Kidney (tissue), 14 donors: ENCODE data around the gene SORBS1. TPM values are rescaled to one million over a fixed set of nuclear protein-coding genes. Genes with fewer than 3 reads are reported as not detected.
A peak's percentile ranks its signal among the peaks of the same experiment; 100 is the strongest.

Source experiments
- DNase-seq, 5 donors: peaks; one replicate each; pipeline ENCODE4 v3.0.0-alpha.2; 2013 to 2020
- FAIRE-seq: peaks from 2 replicates; lab custom pipeline; 2012; peaks lifted over from hg19 to GRCh38; lab: Jason Lieb, UNC
- H3K27ac ChIP-seq, 2 donors: one replicate each; pipeline ENCODE4 v1.7.0; 2013; ENCODE audit warnings: low read depth in 2 of 2, low read length in 2 of 2, inconsistent platforms in 1 of 2
- H3K27me3 ChIP-seq: one replicate; pipeline ENCODE4 v1.7.1; 2013; ENCODE audit warnings: low read length, inconsistent platforms; ENCODE audit not compliant: control insufficient read depth, insufficient read depth
- H3K36me3 ChIP-seq, 3 donors: one replicate each; pipeline versions ENCODE4 v1.7.0 to v1.7.1; 2013; ENCODE audit warnings: low read length in 3 of 3, control low read depth in 1 of 3, inconsistent platforms in 1 of 3; ENCODE audit not compliant: insufficient read depth in 3 of 3, control insufficient read depth in 2 of 3
- H3K4me1 ChIP-seq, 3 donors: one replicate each; pipeline versions ENCODE4 v1.7.0 to v1.7.1; 2013; ENCODE audit warnings: low read length in 3 of 3, inconsistent platforms in 1 of 3, low read depth in 1 of 3; ENCODE audit not compliant: control insufficient read depth in 2 of 3, insufficient read depth in 2 of 3
- H3K4me3 ChIP-seq, 3 donors: one replicate each; pipeline versions ENCODE4 v1.7.0 to v1.8.1; 2013; ENCODE audit warnings: low read length in 3 of 3, control low read depth in 1 of 3, inconsistent platforms in 1 of 3
- H3K9ac ChIP-seq, 3 donors: one replicate each; pipeline versions ENCODE4 v1.7.0 to v1.7.1; 2013; ENCODE audit warnings: low read length in 3 of 3, control low read depth in 1 of 3, inconsistent platforms in 1 of 3
- H3K9me3 ChIP-seq, 3 donors: one replicate each; pipeline versions ENCODE4 v1.7.0 to v1.7.1; 2013; ENCODE audit warnings: low read length in 3 of 3, control low read depth in 1 of 3, inconsistent platforms in 1 of 3; ENCODE audit not compliant: control insufficient read depth in 2 of 3, insufficient read depth in 1 of 3
- intact Hi-C: fragments of 100-400 bp; cut with DNase I; formaldehyde crosslinking; loops from one replicate; pipeline ENCODE4 v1.11.1; 2022
- polyA plus RNA-seq: library from polyadenylated mRNA; stranded (reverse); fragments of 350-450 nt; fragmentation: Illumina TruSeq; extraction: RNeasy Lipid Tissue Mini Kit (QIAGEN cat#74804); gene quantifications from one replicate; pipeline ENCODE4 v1.2.3, GENCODE V29; 2014; ENCODE audit warnings: low read depth, low replicate concordance; ENCODE audit not compliant: insufficient read depth
- total RNA-seq: library from RNA; stranded (reverse); fragmentation: NEBNext Ultra II Directional; extraction: Animal tissue kit (Norgen Biotek cat#: 25700); gene quantifications from one replicate; pipeline ENCODE4 v1.2.1, GENCODE V29; 2021
- TF ChIP-seq, protein P1 (sequence below): IDR thresholded peaks from 3 replicates; pipeline ENCODE4 v1.5.1; 2012; ENCODE audit warnings: mild to moderate bottlenecking, moderate library complexity, borderline replicate concordance; ENCODE audit not compliant: insufficient read depth; ENCODE audit errors: extremely low read depth
- donor health status: control.
- donor health status: control.
- donor health status: control.
- donor health status: control.
- donor health status: control.
- donor health status: DM: yes; HTN: yes; CAD: no.
- donor health status: Normal renal cell carcinoma (clear cell type).

SORBS1 gene
- total and polyA plus RNA-seq, 2 donors from 2014 or later: 12.2 to 91.7 TPM

DNA sequence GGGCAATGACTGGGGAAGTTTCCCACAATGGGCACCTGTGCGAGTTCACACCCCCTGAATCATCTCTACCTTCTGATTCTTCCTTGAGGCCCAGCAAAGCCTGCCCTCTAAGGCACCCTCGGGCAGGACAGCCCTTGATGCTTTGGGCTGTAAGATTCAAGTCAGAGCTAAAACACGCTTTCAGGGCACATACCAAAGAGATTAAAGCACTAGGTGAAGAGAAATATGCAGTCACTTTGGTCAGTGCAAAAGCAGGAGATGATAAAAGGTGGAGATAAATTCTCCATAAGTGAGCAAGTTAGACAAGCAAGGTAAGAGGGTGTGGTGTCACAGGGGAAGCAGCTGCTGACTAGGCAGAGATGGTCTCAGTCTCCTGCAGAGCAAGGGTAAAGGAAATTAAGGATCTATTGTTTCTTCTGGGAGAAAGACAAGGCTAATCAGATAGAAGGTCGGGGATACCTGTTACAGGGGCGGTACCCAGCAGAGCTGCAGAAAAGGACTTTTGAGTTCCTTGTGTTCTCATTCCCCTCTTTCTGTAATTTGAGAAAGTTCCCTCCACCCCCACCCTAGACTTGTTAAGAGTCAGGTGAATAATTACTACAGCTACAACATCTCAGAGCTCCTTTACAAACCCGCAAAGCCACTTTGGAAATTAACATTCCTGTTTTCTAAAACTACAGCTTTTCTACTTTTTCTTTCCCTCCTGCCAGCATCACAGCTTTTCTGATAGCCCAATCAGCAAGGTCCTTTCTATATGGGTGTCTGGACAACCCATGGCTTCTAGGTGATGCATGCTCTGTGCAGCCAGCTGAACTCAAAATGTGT lies 296.7 kb downstream of the SORBS1 start:
- Histone ChIP-seq H3K27ac (no peak overlapping the region), H3K9me3 (no peaks in the 10 kb centered on the region), H3K9ac (no peak overlapping the region), H3K4me3 (no peak overlapping the region), H3K36me3 (peaks cover 0 to 6% (median 6%) of the 10 kb centered on the region in 3 donors), H3K4me1 (peaks cover 0 to 5% (median 0%) of the 10 kb centered on the region in 3 donors), H3K27me3 (no peaks in the 10 kb centered on the region)
- no peak for FAIRE-seq
- TF ChIP-seq, protein P1, sequence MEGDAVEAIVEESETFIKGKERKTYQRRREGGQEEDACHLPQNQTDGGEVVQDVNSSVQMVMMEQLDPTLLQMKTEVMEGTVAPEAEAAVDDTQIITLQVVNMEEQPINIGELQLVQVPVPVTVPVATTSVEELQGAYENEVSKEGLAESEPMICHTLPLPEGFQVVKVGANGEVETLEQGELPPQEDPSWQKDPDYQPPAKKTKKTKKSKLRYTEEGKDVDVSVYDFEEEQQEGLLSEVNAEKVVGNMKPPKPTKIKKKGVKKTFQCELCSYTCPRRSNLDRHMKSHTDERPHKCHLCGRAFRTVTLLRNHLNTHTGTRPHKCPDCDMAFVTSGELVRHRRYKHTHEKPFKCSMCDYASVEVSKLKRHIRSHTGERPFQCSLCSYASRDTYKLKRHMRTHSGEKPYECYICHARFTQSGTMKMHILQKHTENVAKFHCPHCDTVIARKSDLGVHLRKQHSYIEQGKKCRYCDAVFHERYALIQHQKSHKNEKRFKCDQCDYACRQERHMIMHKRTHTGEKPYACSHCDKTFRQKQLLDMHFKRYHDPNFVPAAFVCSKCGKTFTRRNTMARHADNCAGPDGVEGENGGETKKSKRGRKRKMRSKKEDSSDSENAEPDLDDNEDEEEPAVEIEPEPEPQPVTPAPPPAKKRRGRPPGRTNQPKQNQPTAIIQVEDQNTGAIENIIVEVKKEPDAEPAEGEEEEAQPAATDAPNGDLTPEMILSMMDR: no peak
- DNase-seq: peak in 1 of 5 donors; percentile 46
- intact Hi-C loops: no loop called here

DNA sequence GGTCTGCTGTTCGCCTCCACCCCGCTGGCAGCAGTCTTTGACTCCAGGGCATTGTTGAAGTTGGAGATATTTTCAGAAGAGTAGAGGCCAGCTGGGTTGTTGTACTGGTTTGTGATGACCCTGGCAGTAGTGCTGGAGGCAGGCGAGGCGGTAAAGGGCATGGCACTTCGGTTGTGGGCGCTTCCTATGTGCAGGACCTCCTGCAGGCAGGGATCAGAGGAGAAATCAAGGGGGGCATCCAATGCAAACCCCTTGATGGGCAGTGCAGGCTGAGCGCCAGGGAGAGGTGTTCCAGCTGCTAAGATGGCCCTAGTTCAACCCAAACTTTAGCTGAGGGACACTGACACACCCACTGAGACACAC lies 297.3 kb downstream of the SORBS1 start:
- H3K4me3 ChIP-seq: no peak overlapping the region
- no peak overlapping the region for H3K27ac ChIP-seq
- no peak overlapping the region for H3K9ac ChIP-seq
- no peaks in the 10 kb centered on the region for H3K27me3 ChIP-seq
- TF ChIP-seq, protein P1: no peak
- intact Hi-C loops: no loop called here
- H3K36me3 ChIP-seq: peaks cover 0 to 6% (median 6%) of the 10 kb centered on the region in 3 donors
- H3K4me1 ChIP-seq: peaks cover 0 to 4% (median 0%) of the 10 kb centered on the region in 3 donors
- no peak for FAIRE-seq
- DNase-seq: no peak
- no peaks in the 10 kb centered on the region for H3K9me3 ChIP-seq

DNA sequence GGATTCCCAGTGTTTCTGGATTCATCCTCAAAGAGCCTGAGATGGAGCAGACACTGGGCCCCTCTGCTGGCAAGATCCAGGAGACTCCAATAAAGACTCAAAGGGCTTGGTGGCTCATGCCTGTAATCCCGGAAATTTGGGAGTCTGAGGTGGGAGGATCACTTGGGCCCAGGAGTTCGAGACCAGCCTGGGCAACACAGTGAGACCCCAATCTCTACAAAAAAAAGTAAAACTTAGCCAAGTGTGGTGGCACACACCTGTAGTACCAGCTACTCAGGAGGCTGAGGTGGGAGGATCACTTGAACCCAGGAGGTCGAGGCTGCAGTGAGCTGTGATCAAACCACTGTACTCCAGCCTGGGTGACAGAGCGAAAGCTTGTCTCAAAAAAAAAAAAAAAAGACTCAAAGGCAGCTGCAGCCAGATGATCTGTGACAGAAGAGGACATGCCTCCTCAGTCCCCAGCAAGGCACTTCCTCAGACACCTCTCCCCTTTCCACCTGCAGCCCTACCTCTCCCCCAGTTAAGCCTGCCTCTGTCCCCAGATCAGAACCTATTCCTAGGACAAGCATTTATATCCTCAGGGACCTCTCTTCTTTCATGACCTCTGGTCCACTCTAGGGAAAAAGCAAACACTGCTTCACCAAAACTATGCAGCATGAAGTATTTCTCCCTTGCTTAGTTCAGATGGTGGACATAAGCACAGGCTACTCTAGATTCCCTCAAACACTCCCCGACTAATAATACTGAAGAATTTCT lies 298.2 kb downstream of the SORBS1 start:
- no peak overlapping the region for H3K9ac ChIP-seq
- TF ChIP-seq, protein P1: no peak
- H3K27ac ChIP-seq: no peak overlapping the region

More for the DNA sequence above, 298.2 kb downstream of the SORBS1 start:
- no peak overlapping the region for H3K4me3 ChIP-seq
- H3K4me1 ChIP-seq: peaks cover 0 to 2% (median 0%) of the 10 kb centered on the region in 3 donors
- no peaks in the 10 kb centered on the region for H3K9me3 ChIP-seq
- no peak for DNase-seq
- no peak for FAIRE-seq
- intact Hi-C loops: no loop called here
- no peaks in the 10 kb centered on the region for H3K27me3 ChIP-seq
- peaks cover 0 to 6% (median 4%) of the 10 kb centered on the region in 3 donors for H3K36me3 ChIP-seq
